Measurements from ENCODE around the gene CDH19. TPM values are rescaled to one million over a fixed set of nuclear protein-coding genes. Genes with fewer than 3 reads are reported as not detected.

CDH19 gene
- polyA plus RNA-seq, 3 donors: 0.01 TPM; not detected in 2

DNA sequence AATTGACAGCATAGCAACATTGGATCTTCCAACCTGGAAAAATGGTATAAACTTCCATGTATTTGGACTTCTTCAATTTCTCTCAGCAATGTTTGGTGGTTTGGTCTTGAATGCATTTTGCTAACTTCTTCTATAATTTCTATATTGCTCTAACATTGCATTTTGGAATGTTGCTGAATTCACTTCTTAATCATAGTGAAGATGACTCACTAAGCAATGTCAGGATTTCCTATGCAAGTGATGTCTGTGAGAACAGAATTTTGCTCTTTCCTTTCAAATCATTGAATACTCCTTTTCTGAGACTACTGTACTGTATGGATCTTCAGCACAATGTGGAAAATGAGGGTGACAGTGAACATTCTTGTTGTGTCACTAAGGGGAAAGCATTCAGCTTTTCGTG lies 28.9 kb upstream of the CDH19 start:
- TF ChIP-seq CTCF (IDR thresholded peaks at IDR 0.05): no peak
- H2AFZ ChIP-seq (ENCODE audit: insufficient read depth, low read depth, low read length, poor library complexity, severe bottlenecking): no peak overlapping the region
- H3K4me1 ChIP-seq (ENCODE audit: control insufficient read depth in 1 of 2, insufficient read depth in 2 of 2, low read length in 2 of 2): no peaks in the 10 kb centered on the region
- no peak overlapping the region for H3K9ac ChIP-seq (ENCODE audit: insufficient read depth, low read length, poor library complexity, severe bottlenecking)
- H3K27me3 ChIP-seq (ENCODE audit: control insufficient read depth in 2 of 2, insufficient read depth in 2 of 2, low read length in 2 of 2): no peaks in the 10 kb centered on the region
- H3K27ac Mint-ChIP-seq: no peak overlapping the region
- no peaks in the 10 kb centered on the region for H3K36me3 ChIP-seq (replicated peaks in 1 of 2; ENCODE audit: control insufficient read depth in 1 of 2, insufficient read depth in 2 of 2, low read length in 2 of 2)
- intact Hi-C loops (cut with micrococcal nuclease): no loop called here
- no peaks in the 10 kb centered on the region for H4K20me1 ChIP-seq (ENCODE audit: insufficient read depth, low read length)
- no peak overlapping the region for H3K4me3 Mint-ChIP-seq
- H3K79me2 ChIP-seq (ENCODE audit: insufficient read depth, low read length): no peaks in the 10 kb centered on the region
- H3K27ac ChIP-seq (ENCODE audit: low read depth in 1 of 2, low read length in 2 of 2): no peak overlapping the region
- peaks cover 0 to 1% (median 0%) of the 10 kb centered on the region in 3 donors for H3K27me3 Mint-ChIP-seq (ENCODE audit: low read depth in 3 of 3)
- 100% methylated on average over 1 of the region's 1 CpG for WGBS (ENCODE audit: insufficient coverage)
- H3K4me1 Mint-ChIP-seq: peaks cover 8% of the 10 kb centered on the region
- no peaks in the 10 kb centered on the region for H3K9me3 ChIP-seq (replicated peaks in 1 of 2; ENCODE audit: control insufficient read depth in 1 of 2, insufficient read depth in 1 of 2, low read length in 2 of 2)
- no peak overlapping the region for H3K4me3 ChIP-seq (replicated peaks in 1 of 3; ENCODE audit: low read depth in 2 of 3, low read length in 3 of 3)
- DNase-seq: no peak
- H3K36me3 Mint-ChIP-seq: no peaks in the 10 kb centered on the region
- peaks cover 0 to 4% (median 0%) of the 10 kb centered on the region in 7 donors for H3K9me3 Mint-ChIP-seq
- no peak overlapping the region for H3K4me2 ChIP-seq (replicated peaks; ENCODE audit: extremely low read depth, low read length, poor library complexity, severe bottlenecking)

DNA sequence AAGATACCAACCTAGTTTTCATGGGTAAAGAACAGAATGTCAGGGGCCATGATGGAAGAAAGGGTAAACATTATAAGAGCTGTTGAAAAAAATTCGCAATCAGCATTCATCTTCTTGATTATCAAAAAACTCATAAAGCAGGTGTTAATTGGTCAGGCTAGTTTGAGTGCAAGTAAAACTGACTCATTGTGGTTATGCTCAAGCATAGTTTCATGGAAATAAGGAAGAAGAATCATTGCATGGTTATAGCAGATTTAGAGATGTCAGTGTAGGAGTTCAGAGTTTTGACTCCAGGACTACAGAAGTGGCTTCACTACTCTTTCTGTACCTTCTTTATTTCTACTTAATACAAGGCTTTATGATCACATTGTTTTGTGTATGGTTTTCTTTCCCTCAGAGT lies 26.9 kb upstream of the CDH19 start:
- no peaks in the 10 kb centered on the region for H3K36me3 Mint-ChIP-seq
- no peak overlapping the region for H3K9ac ChIP-seq (ENCODE audit: insufficient read depth, low read length, poor library complexity, severe bottlenecking)
- no peaks in the 10 kb centered on the region for H3K36me3 ChIP-seq (replicated peaks in 1 of 2; ENCODE audit: control insufficient read depth in 1 of 2, insufficient read depth in 2 of 2, low read length in 2 of 2)
- DNase-seq: peak; percentile 8 to 44 (median 24)
- H3K4me3 Mint-ChIP-seq: no peak overlapping the region
- H4K20me1 ChIP-seq (ENCODE audit: insufficient read depth, low read length): no peaks in the 10 kb centered on the region
- H3K4me1 ChIP-seq (ENCODE audit: control insufficient read depth in 1 of 2, insufficient read depth in 2 of 2, low read length in 2 of 2): no peaks in the 10 kb centered on the region
- no peaks in the 10 kb centered on the region for H3K27me3 ChIP-seq (ENCODE audit: control insufficient read depth in 2 of 2, insufficient read depth in 2 of 2, low read length in 2 of 2)
- H3K9me3 Mint-ChIP-seq: peaks cover 0 to 6% (median 1%) of the 10 kb centered on the region in 7 donors
- no peaks in the 10 kb centered on the region for H3K9me3 ChIP-seq (replicated peaks in 1 of 2; ENCODE audit: control insufficient read depth in 1 of 2, insufficient read depth in 1 of 2, low read length in 2 of 2)
- intact Hi-C loops (cut with micrococcal nuclease): no loop called here
- H3K27me3 Mint-ChIP-seq (ENCODE audit: low read depth in 3 of 3): peaks cover 0 to 1% (median 0%) of the 10 kb centered on the region in 3 donors
- WGBS (ENCODE audit: insufficient coverage): no CpG with 5 or more reads among the region's 1 CpG
- H3K4me2 ChIP-seq (replicated peaks; ENCODE audit: extremely low read depth, low read length, poor library complexity, severe bottlenecking): no peak overlapping the region
- H3K4me3 ChIP-seq (replicated peaks in 1 of 3; ENCODE audit: low read depth in 2 of 3, low read length in 3 of 3): no peak overlapping the region
- H3K79me2 ChIP-seq (ENCODE audit: insufficient read depth, low read length): no peaks in the 10 kb centered on the region
- H3K4me1 Mint-ChIP-seq: peaks cover 8% of the 10 kb centered on the region
- H3K27ac ChIP-seq (ENCODE audit: low read depth in 1 of 2, low read length in 2 of 2): no peak overlapping the region
- TF ChIP-seq CTCF (IDR thresholded peaks at IDR 0.05): no peak
- H2AFZ ChIP-seq (ENCODE audit: insufficient read depth, low read depth, low read length, poor library complexity, severe bottlenecking): no peak overlapping the region
- no peak overlapping the region for H3K27ac Mint-ChIP-seq
